Measurements from ENCODE around the gene MEIOB. TPM values are rescaled to one million over a fixed set of nuclear protein-coding genes. Genes with fewer than 3 reads are reported as not detected.

MEIOB gene
- total RNA-seq, 1 experiment from 2014 or later, result 1.4 TPM

DNA sequence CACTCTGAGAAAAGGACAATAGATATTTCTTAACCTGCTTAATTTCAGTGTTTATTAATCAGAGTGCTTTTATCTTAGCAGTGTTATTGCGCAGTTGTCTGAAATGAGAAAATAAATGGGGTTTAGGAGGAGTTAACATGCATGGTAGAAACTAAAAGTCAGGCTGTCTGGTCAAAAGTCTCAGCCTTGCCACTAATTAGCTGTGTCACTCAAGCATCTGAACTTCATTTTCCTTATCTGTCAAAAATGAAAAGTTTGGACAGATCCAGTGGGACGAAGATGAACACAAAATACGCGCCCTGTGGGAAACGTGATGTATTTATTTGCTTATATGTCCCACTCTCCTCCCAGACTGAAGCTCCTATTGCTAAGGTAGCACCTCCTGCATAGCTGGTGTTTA is 6.3 kb upstream of the MEIOB start:
- H3K36me3 Mint-ChIP-seq, result no peaks in the 10 kb centered on the region
- H3K9me3 Mint-ChIP-seq, result no peaks in the 10 kb centered on the region
- ChIA-PET CTCF (interaction anchor here (2.1 kb wide), 1 partner anchor 46 kb away, joined by 6 read pairs; no protein-coding TSS in a partner anchor), POLR2A (no interaction called here)
- ATAC-seq (no peak), DNase-seq (ENCODE audit: low spot score) (no peak)
- TF ChIP-seq OVOL2 (CRISPR knock-in tag; IDR thresholded peaks at IDR 0.05; ENCODE audit: borderline replicate concordance), result no peak
- TF ChIP-seq TP53 (CRISPR knock-in tag; IDR thresholded peaks at IDR 0.05), result no peak
- TF ChIP-seq CBFB (CRISPR knock-in tag; IDR thresholded peaks at IDR 0.05; ENCODE audit: low read depth), result no peak
- TF ChIP-seq, protein P1, sequence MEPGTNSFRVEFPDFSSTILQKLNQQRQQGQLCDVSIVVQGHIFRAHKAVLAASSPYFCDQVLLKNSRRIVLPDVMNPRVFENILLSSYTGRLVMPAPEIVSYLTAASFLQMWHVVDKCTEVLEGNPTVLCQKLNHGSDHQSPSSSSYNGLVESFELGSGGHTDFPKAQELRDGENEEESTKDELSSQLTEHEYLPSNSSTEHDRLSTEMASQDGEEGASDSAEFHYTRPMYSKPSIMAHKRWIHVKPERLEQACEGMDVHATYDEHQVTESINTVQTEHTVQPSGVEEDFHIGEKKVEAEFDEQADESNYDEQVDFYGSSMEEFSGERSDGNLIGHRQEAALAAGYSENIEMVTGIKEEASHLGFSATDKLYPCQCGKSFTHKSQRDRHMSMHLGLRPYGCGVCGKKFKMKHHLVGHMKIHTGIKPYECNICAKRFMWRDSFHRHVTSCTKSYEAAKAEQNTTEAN (CRISPR knock-in tag; IDR thresholded peaks at IDR 0.05), result no peak
- TF ChIP-seq, protein P2, sequence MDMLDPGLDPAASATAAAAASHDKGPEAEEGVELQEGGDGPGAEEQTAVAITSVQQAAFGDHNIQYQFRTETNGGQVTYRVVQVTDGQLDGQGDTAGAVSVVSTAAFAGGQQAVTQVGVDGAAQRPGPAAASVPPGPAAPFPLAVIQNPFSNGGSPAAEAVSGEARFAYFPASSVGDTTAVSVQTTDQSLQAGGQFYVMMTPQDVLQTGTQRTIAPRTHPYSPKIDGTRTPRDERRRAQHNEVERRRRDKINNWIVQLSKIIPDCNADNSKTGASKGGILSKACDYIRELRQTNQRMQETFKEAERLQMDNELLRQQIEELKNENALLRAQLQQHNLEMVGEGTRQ (CRISPR knock-in tag; IDR thresholded peaks at IDR 0.05), result no peak
- no peak for TF ChIP-seq ZNF138 (CRISPR knock-in tag; conservative IDR thresholded peaks at IDR 0.05)
- TF ChIP-seq IRF2 (CRISPR knock-in tag; IDR thresholded peaks at IDR 0.05; ENCODE audit: borderline replicate concordance, low read depth), result no peak
- TF ChIP-seq KAT7 (CRISPR knock-in tag; IDR thresholded peaks at IDR 0.05; ENCODE audit: borderline replicate concordance), result no peak
- no peak for TF ChIP-seq ETV6 (CRISPR knock-in tag; IDR thresholded peaks at IDR 0.05)
- TF ChIP-seq, protein P3, sequence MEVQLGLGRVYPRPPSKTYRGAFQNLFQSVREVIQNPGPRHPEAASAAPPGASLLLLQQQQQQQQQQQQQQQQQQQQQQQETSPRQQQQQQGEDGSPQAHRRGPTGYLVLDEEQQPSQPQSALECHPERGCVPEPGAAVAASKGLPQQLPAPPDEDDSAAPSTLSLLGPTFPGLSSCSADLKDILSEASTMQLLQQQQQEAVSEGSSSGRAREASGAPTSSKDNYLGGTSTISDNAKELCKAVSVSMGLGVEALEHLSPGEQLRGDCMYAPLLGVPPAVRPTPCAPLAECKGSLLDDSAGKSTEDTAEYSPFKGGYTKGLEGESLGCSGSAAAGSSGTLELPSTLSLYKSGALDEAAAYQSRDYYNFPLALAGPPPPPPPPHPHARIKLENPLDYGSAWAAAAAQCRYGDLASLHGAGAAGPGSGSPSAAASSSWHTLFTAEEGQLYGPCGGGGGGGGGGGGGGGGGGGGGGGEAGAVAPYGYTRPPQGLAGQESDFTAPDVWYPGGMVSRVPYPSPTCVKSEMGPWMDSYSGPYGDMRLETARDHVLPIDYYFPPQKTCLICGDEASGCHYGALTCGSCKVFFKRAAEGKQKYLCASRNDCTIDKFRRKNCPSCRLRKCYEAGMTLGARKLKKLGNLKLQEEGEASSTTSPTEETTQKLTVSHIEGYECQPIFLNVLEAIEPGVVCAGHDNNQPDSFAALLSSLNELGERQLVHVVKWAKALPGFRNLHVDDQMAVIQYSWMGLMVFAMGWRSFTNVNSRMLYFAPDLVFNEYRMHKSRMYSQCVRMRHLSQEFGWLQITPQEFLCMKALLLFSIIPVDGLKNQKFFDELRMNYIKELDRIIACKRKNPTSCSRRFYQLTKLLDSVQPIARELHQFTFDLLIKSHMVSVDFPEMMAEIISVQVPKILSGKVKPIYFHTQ (CRISPR knock-in tag; IDR thresholded peaks at IDR 0.05), result no peak
- no peak for TF ChIP-seq ZNF317 (CRISPR knock-in tag; IDR thresholded peaks at IDR 0.05; ENCODE audit: borderline replicate concordance, low read depth)
- no peak for TF ChIP-seq EMX1 (CRISPR knock-in tag; IDR thresholded peaks at IDR 0.05)
- TF ChIP-seq, protein P4, sequence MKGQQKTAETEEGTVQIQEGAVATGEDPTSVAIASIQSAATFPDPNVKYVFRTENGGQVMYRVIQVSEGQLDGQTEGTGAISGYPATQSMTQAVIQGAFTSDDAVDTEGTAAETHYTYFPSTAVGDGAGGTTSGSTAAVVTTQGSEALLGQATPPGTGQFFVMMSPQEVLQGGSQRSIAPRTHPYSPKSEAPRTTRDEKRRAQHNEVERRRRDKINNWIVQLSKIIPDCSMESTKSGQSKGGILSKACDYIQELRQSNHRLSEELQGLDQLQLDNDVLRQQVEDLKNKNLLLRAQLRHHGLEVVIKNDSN (CRISPR knock-in tag; IDR thresholded peaks at IDR 0.05), result no peak
- TF ChIP-seq ZNF121 (CRISPR knock-in tag; IDR thresholded peaks at IDR 0.05), result no peak
- H3K27ac Mint-ChIP-seq, result no peak overlapping the region
- H3K27me3 Mint-ChIP-seq (ENCODE audit: low read depth), result peaks cover 22% of the 10 kb centered on the region
- H3K4me3 Mint-ChIP-seq, result no peak overlapping the region
- no peaks in the 10 kb centered on the region for H3K4me1 Mint-ChIP-seq

DNA sequence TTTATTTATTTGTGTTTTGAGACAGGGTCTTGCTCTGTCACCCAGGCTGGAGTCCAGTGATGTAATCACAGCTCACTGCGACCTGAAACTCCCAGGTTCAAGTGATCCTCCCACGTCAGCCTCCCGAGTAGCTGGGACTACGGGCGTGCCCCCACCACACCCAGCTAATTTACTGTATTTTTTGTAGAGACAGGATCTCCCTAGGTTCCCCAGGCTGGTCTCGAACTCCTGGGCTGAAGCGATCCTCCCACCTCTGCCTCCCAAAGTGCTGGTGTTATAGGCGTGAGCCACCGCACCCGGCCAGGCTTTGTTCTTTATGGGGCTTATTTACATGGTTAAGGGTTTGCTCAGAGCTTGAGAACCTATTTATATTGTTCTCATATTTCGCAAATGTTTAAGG is 5.8 kb upstream of the MEIOB start:
- ChIA-PET POLR2A (no interaction called here), CTCF (interaction anchor here (2.1 kb wide), 1 partner anchor 46 kb away, joined by 6 read pairs; no protein-coding TSS in a partner anchor)
- no peak for ATAC-seq
- Mint-ChIP-seq H3K36me3 (no peaks in the 10 kb centered on the region), H3K27me3 (ENCODE audit: low read depth) (peaks cover 27% of the 10 kb centered on the region), H3K4me3 (no peak overlapping the region), H3K27ac (no peak overlapping the region), H3K9me3 (no peaks in the 10 kb centered on the region), H3K4me1 (no peaks in the 10 kb centered on the region)
- no peak for DNase-seq (ENCODE audit: low spot score)
- no peak for TF ChIP-seq ZNF232 (CRISPR knock-in tag; IDR thresholded peaks at IDR 0.05)
- TF ChIP-seq, protein P5, sequence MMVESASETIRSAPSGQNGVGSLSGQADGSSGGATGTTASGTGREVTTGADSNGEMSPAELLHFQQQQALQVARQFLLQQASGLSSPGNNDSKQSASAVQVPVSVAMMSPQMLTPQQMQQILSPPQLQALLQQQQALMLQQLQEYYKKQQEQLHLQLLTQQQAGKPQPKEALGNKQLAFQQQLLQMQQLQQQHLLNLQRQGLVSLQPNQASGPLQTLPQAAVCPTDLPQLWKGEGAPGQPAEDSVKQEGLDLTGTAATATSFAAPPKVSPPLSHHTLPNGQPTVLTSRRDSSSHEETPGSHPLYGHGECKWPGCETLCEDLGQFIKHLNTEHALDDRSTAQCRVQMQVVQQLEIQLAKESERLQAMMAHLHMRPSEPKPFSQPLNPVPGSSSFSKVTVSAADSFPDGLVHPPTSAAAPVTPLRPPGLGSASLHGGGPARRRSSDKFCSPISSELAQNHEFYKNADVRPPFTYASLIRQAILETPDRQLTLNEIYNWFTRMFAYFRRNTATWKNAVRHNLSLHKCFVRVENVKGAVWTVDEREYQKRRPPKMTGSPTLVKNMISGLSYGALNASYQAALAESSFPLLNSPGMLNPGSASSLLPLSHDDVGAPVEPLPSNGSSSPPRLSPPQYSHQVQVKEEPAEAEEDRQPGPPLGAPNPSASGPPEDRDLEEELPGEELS (CRISPR knock-in tag; IDR thresholded peaks at IDR 0.05), result no peak
- no peak for TF ChIP-seq ZNF121 (CRISPR knock-in tag; IDR thresholded peaks at IDR 0.05)
- no peak for TF ChIP-seq ZNF263 (CRISPR knock-in tag; IDR thresholded peaks at IDR 0.05; ENCODE audit: low read depth)
- TF ChIP-seq IRF2 (CRISPR knock-in tag; IDR thresholded peaks at IDR 0.05; ENCODE audit: borderline replicate concordance, low read depth), result no peak
- no peak for TF ChIP-seq ZNF671 (CRISPR knock-in tag; IDR thresholded peaks at IDR 0.05)
- TF ChIP-seq, protein P6, sequence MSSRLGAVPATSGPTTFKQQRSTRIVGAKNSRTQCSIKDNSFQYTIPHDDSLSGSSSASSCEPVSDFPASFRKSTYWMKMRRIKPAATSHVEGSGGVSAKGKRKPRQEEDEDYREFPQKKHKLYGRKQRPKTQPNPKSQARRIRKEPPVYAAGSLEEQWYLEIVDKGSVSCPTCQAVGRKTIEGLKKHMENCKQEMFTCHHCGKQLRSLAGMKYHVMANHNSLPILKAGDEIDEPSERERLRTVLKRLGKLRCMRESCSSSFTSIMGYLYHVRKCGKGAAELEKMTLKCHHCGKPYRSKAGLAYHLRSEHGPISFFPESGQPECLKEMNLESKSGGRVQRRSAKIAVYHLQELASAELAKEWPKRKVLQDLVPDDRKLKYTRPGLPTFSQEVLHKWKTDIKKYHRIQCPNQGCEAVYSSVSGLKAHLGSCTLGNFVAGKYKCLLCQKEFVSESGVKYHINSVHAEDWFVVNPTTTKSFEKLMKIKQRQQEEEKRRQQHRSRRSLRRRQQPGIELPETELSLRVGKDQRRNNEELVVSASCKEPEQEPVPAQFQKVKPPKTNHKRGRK (CRISPR knock-in tag; IDR thresholded peaks at IDR 0.05; ENCODE audit: borderline replicate concordance), result no peak
- TF ChIP-seq, protein P7, sequence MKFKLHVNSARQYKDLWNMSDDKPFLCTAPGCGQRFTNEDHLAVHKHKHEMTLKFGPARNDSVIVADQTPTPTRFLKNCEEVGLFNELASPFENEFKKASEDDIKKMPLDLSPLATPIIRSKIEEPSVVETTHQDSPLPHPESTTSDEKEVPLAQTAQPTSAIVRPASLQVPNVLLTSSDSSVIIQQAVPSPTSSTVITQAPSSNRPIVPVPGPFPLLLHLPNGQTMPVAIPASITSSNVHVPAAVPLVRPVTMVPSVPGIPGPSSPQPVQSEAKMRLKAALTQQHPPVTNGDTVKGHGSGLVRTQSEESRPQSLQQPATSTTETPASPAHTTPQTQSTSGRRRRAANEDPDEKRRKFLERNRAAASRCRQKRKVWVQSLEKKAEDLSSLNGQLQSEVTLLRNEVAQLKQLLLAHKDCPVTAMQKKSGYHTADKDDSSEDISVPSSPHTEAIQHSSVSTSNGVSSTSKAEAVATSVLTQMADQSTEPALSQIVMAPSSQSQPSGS (CRISPR knock-in tag; IDR thresholded peaks at IDR 0.05; ENCODE audit: borderline replicate concordance, low read depth), result no peak
- TF ChIP-seq, protein P8, sequence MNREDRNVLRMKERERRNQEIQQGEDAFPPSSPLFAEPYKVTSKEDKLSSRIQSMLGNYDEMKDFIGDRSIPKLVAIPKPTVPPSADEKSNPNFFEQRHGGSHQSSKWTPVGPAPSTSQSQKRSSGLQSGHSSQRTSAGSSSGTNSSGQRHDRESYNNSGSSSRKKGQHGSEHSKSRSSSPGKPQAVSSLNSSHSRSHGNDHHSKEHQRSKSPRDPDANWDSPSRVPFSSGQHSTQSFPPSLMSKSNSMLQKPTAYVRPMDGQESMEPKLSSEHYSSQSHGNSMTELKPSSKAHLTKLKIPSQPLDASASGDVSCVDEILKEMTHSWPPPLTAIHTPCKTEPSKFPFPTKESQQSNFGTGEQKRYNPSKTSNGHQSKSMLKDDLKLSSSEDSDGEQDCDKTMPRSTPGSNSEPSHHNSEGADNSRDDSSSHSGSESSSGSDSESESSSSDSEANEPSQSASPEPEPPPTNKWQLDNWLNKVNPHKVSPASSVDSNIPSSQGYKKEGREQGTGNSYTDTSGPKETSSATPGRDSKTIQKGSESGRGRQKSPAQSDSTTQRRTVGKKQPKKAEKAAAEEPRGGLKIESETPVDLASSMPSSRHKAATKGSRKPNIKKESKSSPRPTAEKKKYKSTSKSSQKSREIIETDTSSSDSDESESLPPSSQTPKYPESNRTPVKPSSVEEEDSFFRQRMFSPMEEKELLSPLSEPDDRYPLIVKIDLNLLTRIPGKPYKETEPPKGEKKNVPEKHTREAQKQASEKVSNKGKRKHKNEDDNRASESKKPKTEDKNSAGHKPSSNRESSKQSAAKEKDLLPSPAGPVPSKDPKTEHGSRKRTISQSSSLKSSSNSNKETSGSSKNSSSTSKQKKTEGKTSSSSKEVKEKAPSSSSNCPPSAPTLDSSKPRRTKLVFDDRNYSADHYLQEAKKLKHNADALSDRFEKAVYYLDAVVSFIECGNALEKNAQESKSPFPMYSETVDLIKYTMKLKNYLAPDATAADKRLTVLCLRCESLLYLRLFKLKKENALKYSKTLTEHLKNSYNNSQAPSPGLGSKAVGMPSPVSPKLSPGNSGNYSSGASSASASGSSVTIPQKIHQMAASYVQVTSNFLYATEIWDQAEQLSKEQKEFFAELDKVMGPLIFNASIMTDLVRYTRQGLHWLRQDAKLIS (CRISPR knock-in tag; IDR thresholded peaks at IDR 0.05; ENCODE audit: borderline replicate concordance), result no peak
